Fibroblast of lung (primary cell): Measurements from ENCODE around the gene PCP4. TPM values are rescaled to one million over a fixed set of nuclear protein-coding genes. Genes with fewer than 3 reads are reported as not detected.

Experiments
- DNase-seq, 2 donors: peaks; one replicate each; pipeline versions ENCODE4 v3.0.0 to v3.0.0-alpha.2; 2010; ENCODE audit warnings: low read depth in 2 of 2
- H2AFZ ChIP-seq: 2 replicates; pipeline ENCODE4 v1.5.1; 2012; ENCODE audit warnings: low read length, control low read depth, inconsistent platforms
- H3K27ac ChIP-seq: 2 replicates; pipeline ENCODE4 v1.5.1; 2011; ENCODE audit warnings: low read length, control low read depth; ENCODE audit not compliant: insufficient read depth
- H3K27me3 ChIP-seq: 2 replicates; pipeline ENCODE4 v1.5.1; 2011; ENCODE audit warnings: mild to moderate bottlenecking, low read length; ENCODE audit not compliant: control insufficient read depth, insufficient read depth
- H3K36me3 ChIP-seq: 2 replicates; pipeline ENCODE4 v1.5.1; 2011; ENCODE audit warnings: low read length; ENCODE audit not compliant: control insufficient read depth, insufficient read depth
- H3K4me1 ChIP-seq: 2 replicates; pipeline ENCODE4 v1.5.1; 2011; ENCODE audit warnings: low read length; ENCODE audit not compliant: control insufficient read depth, insufficient read depth; ENCODE audit errors: extremely low read depth
- H3K4me2 ChIP-seq: 2 replicates; pipeline ENCODE4 v1.5.1; 2011; ENCODE audit warnings: low read length, control low read depth; ENCODE audit not compliant: insufficient read depth; ENCODE audit errors: extremely low read depth
- H3K4me3 ChIP-seq, 4 experiments: fragments of 200-600 bp in 1 of 4; sonication (generic) in 1 of 4; replicated peaks in 1 of 4; 2 replicates each; pipeline ENCODE4 v1.5.1; 2011 to 2016; ENCODE audit warnings: low read length in 4 of 4, low read depth in 3 of 4, mild to moderate bottlenecking in 3 of 4, control low read depth in 2 of 4, inconsistent platforms in 1 of 4, mixed read lengths in 1 of 4; ENCODE audit not compliant: insufficient read depth in 1 of 4; ENCODE audit errors: control extremely low read depth in 1 of 4
- H3K79me2 ChIP-seq: 2 replicates; pipeline ENCODE4 v1.5.1; 2012; ENCODE audit warnings: mild to moderate bottlenecking, low read length, inconsistent platforms; ENCODE audit not compliant: control insufficient read depth, insufficient read depth
- H3K9ac ChIP-seq: 2 replicates; pipeline ENCODE4 v1.5.1; 2011; ENCODE audit warnings: mild to moderate bottlenecking, low read length, control low read depth; ENCODE audit not compliant: insufficient read depth
- H3K9me3 ChIP-seq: 2 replicates; pipeline ENCODE4 v1.5.1; 2012; ENCODE audit warnings: low read depth, low read length; ENCODE audit not compliant: control insufficient read depth, insufficient read depth
- H4K20me1 ChIP-seq: 2 replicates; pipeline ENCODE4 v1.5.1; 2011; ENCODE audit warnings: low read length; ENCODE audit not compliant: control insufficient read depth, insufficient read depth; ENCODE audit errors: extremely low read depth
- EZH2 ChIP-seq: IDR thresholded peaks from 2 replicates; pipeline ENCODE4 v1.5.1; 2012; ENCODE audit warnings: low read length, control low read depth, mild to moderate bottlenecking; ENCODE audit errors: missing control alignments
- polyA plus RNA-seq, 2 donors: library from polyadenylated mRNA; depleted of rRNA in 1 of 2; stranded (reverse) in 1 of 2; unstranded in 1 of 2; fragments of >200 nt; gene quantifications; 2 replicates each; pipeline ENCODE4 v1.2.1, GENCODE V29; 2011 to 2012; ENCODE audit warnings: missing spikeins in 1 of 2
- total RNA-seq: library from RNA; depleted of rRNA; stranded (reverse); fragments of >200 nt; gene quantifications from 2 replicates; pipeline ENCODE4 v1.2.1, GENCODE V29; 2014
- TF ChIP-seq, protein P1 (sequence below), 2 donors: IDR thresholded peaks in 1 of 2; conservative IDR thresholded peaks in 1 of 2; 1 replicate in 1 of 2; 2 replicates in 1 of 2; pipeline ENCODE4 v1.5.1; 2011 to 2012; ENCODE audit warnings: low read length in 2 of 2, control low read depth in 1 of 2, inconsistent platforms in 1 of 2, low read depth in 1 of 2, mild to moderate bottlenecking in 1 of 2

The PCP4 gene
- total and polyA plus RNA-seq, 2 donors (not counting 1 experiment from before 2014, with no cell fraction given) = not detected

DNA sequence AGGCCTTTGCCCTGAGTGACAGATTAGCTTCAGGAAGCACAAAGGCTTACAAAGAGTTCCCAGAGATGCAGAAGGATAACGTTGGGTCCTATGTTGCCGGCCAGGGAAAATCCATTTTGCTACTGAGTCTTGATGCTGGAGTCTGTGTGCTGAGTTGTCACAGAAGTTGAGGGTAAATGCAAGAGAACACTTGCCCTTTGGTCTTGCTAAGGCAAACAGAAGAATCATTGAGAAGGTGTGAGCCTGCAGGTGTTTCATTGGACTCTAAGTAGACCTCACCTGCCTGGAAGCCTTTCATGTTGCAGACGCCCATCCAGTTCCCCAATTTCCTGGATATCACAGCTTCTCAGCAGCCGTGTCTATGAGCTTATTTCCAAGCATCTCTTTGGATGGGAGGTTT lies 105.2 kb downstream of the PCP4 start:
- H3K36me3 ChIP-seq = no peaks in the 10 kb centered on the region
- no peaks in the 10 kb centered on the region for H3K4me1 ChIP-seq
- no peak overlapping the region for H2AFZ ChIP-seq
- H3K9me3 ChIP-seq = no peaks in the 10 kb centered on the region
- no peaks in the 10 kb centered on the region for H3K27me3 ChIP-seq
- H3K4me3 ChIP-seq = no peak overlapping the region
- no peaks in the 10 kb centered on the region for H4K20me1 ChIP-seq
- TF ChIP-seq, protein P1, sequence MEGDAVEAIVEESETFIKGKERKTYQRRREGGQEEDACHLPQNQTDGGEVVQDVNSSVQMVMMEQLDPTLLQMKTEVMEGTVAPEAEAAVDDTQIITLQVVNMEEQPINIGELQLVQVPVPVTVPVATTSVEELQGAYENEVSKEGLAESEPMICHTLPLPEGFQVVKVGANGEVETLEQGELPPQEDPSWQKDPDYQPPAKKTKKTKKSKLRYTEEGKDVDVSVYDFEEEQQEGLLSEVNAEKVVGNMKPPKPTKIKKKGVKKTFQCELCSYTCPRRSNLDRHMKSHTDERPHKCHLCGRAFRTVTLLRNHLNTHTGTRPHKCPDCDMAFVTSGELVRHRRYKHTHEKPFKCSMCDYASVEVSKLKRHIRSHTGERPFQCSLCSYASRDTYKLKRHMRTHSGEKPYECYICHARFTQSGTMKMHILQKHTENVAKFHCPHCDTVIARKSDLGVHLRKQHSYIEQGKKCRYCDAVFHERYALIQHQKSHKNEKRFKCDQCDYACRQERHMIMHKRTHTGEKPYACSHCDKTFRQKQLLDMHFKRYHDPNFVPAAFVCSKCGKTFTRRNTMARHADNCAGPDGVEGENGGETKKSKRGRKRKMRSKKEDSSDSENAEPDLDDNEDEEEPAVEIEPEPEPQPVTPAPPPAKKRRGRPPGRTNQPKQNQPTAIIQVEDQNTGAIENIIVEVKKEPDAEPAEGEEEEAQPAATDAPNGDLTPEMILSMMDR (conservative IDR thresholded peaks at IDR 0.05 in 1 of 2, IDR thresholded peaks at IDR 0.05 in 1 of 2; ENCODE audit: low read depth in 1 of 2, low read length in 2 of 2) = no peak
- TF ChIP-seq EZH2 = no peak
- no peaks in the 10 kb centered on the region for H3K79me2 ChIP-seq
- H3K9ac ChIP-seq = no peak overlapping the region
- no peak overlapping the region for H3K4me2 ChIP-seq
- H3K27ac ChIP-seq = no peak overlapping the region
- DNase-seq = no peak

GRCh38 chr21:39972976-39973770 lies 105.9 kb downstream of the PCP4 start:
- no peaks in the 10 kb centered on the region for H3K9me3 ChIP-seq
- no peak overlapping the region for H3K27ac ChIP-seq
- no peaks in the 10 kb centered on the region for H3K27me3 ChIP-seq
- no peaks in the 10 kb centered on the region for H3K79me2 ChIP-seq
- H4K20me1 ChIP-seq = no peaks in the 10 kb centered on the region
- H3K9ac ChIP-seq = no peak overlapping the region
- no peak overlapping the region for H3K4me3 ChIP-seq
- H2AFZ ChIP-seq = no peak overlapping the region
- no peaks in the 10 kb centered on the region for H3K36me3 ChIP-seq
- DNase-seq = no peak
- TF ChIP-seq, protein P1 (conservative IDR thresholded peaks at IDR 0.05 in 1 of 2, IDR thresholded peaks at IDR 0.05 in 1 of 2; ENCODE audit: low read depth in 1 of 2, low read length in 2 of 2) = no peak
- TF ChIP-seq EZH2 = no peak
- no peaks in the 10 kb centered on the region for H3K4me1 ChIP-seq
- no peak overlapping the region for H3K4me2 ChIP-seq

DNA sequence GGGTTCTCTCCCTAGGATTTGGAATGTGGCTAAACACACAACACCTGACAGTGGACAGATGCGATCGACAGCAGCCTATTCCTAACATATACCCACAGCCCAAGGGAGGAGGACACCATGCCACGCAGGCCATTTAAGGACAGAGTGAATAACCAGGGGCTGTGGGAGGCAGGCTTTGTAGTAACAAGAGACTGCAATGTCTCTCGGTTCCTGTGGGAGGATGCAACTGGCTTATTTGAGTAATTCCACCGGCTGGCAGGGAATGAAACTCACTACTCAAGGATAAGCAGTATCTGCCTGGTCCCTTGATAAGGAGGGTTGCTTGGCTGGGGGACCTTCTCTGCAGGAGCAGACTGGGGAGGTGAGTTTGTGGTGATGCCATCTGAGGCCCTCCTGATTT lies 109.6 kb downstream of the PCP4 start:
- H4K20me1 ChIP-seq = no peaks in the 10 kb centered on the region
- H3K9ac ChIP-seq = no peak overlapping the region
- no peak for DNase-seq
- H3K27me3 ChIP-seq = no peaks in the 10 kb centered on the region
- no peak overlapping the region for H3K4me2 ChIP-seq
- no peaks in the 10 kb centered on the region for H3K4me1 ChIP-seq
- no peak overlapping the region for H3K4me3 ChIP-seq
- no peaks in the 10 kb centered on the region for H3K36me3 ChIP-seq
- H3K27ac ChIP-seq = no peak overlapping the region
- H3K9me3 ChIP-seq = no peaks in the 10 kb centered on the region
- no peaks in the 10 kb centered on the region for H3K79me2 ChIP-seq
- TF ChIP-seq, protein P1 (conservative IDR thresholded peaks at IDR 0.05 in 1 of 2, IDR thresholded peaks at IDR 0.05 in 1 of 2; ENCODE audit: low read depth in 1 of 2, low read length in 2 of 2) = no peak
- no peak for TF ChIP-seq EZH2
- H2AFZ ChIP-seq = no peak overlapping the region

Other genes with a start within 250 kb of the PCP4 start
- not detected in 2 replicates for gene IGSF5, start 122.3 kb upstream of the PCP4 start, total RNA-seq
- not detected in 2 replicates for gene IGSF5, start 122.3 kb upstream of the PCP4 start, polyA plus RNA-seq